IPS-15b (cell line): Measurements from ENCODE around the gene LFNG.

Experiments
- H3K27me3 ChIP-seq: one replicate; pipeline ENCODE4 v1.6.1; 2013; ENCODE audit warnings: low read length; ENCODE audit not compliant: control insufficient read depth, insufficient read depth
- H3K36me3 ChIP-seq: one replicate; pipeline ENCODE4 v1.6.1; 2013; ENCODE audit warnings: low read length; ENCODE audit not compliant: control insufficient read depth, insufficient read depth
- H3K4me1 ChIP-seq: one replicate; pipeline ENCODE4 v1.6.1; 2013; ENCODE audit warnings: mild to moderate bottlenecking, low read length; ENCODE audit not compliant: control insufficient read depth, insufficient read depth
- H3K4me3 ChIP-seq: one replicate; pipeline ENCODE4 v1.5.1; 2013; ENCODE audit warnings: low read depth, low read length
- H3K9ac ChIP-seq: one replicate; pipeline ENCODE4 v1.6.1; 2013; ENCODE audit warnings: low read depth, mild to moderate bottlenecking, low read length
- H3K9me3 ChIP-seq: one replicate; pipeline ENCODE4 v1.6.1; 2013; ENCODE audit warnings: mild to moderate bottlenecking, low read length; ENCODE audit not compliant: control insufficient read depth, insufficient read depth

The LFNG gene

GRCh38 chr7:2498708-2499107, 20.9 kb upstream of the LFNG start:
- H3K36me3 ChIP-seq: no peaks in the 10 kb centered on the region
- no peaks in the 10 kb centered on the region for H3K27me3 ChIP-seq
- no peak overlapping the region for H3K9ac ChIP-seq
- H3K4me3 ChIP-seq: no peak overlapping the region
- H3K9me3 ChIP-seq: no peaks in the 10 kb centered on the region
- no peaks in the 10 kb centered on the region for H3K4me1 ChIP-seq

- no peak overlapping the region for H3K4me3 ChIP-seq
- no peaks in the 10 kb centered on the region for H3K4me1 ChIP-seq
- no peaks in the 10 kb centered on the region for H3K36me3 ChIP-seq
- H3K9ac ChIP-seq: no peak overlapping the region
- no peaks in the 10 kb centered on the region for H3K9me3 ChIP-seq
- H3K27me3 ChIP-seq: no peaks in the 10 kb centered on the region
Observed at GRCh38 chr7:2499181-2499580, 20.4 kb upstream of the LFNG start.

- H3K4me1 ChIP-seq: no peaks in the 10 kb centered on the region
- no peak overlapping the region for H3K4me3 ChIP-seq
- no peaks in the 10 kb centered on the region for H3K9me3 ChIP-seq
- no peaks in the 10 kb centered on the region for H3K27me3 ChIP-seq
- H3K9ac ChIP-seq: no peak overlapping the region
- H3K36me3 ChIP-seq: no peaks in the 10 kb centered on the region
Observed at GRCh38 chr7:2499719-2500430, 19.7 kb upstream of the LFNG start.

DNA sequence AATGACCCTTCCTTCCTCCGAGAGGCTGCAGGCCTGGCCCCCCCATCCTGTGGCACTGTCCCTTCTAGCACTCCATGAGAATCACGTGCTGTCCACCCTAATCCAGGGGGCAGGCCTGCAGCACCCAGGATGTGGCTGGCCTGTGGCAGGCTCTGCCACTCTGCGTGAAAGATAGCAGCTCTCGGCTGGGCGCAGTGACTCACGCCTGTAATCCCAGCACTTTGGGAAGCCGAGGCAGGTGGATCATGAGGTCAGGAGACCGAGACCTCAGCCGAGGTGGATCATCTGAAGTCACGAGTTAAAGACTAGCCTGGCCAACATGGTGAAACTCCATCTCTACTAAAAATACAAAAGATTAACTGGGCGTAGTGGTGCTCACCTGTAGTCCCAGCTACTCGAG, 18.9 kb upstream of the LFNG start:
- H3K27me3 ChIP-seq: no peaks in the 10 kb centered on the region
- no peaks in the 10 kb centered on the region for H3K36me3 ChIP-seq
- H3K9ac ChIP-seq: no peak overlapping the region
- no peak overlapping the region for H3K4me3 ChIP-seq
- no peaks in the 10 kb centered on the region for H3K4me1 ChIP-seq
- H3K9me3 ChIP-seq: no peaks in the 10 kb centered on the region

- H3K27me3 ChIP-seq: no peaks in the 10 kb centered on the region
Observed at GRCh38 chr7:2501947-2502646, 17.5 kb upstream of the LFNG start.

GRCh38 chr7:2502647-2502966, 17.0 kb upstream of the LFNG start:
- no peaks in the 10 kb centered on the region for H3K27me3 ChIP-seq

More at GRCh38 chr7:2501947-2502646, 17.5 kb upstream of the LFNG start:
- no peaks in the 10 kb centered on the region for H3K9me3 ChIP-seq
- H3K9ac ChIP-seq: no peak overlapping the region
- H3K4me1 ChIP-seq: no peaks in the 10 kb centered on the region
- no peak overlapping the region for H3K4me3 ChIP-seq
- H3K36me3 ChIP-seq: no peaks in the 10 kb centered on the region

DNA sequence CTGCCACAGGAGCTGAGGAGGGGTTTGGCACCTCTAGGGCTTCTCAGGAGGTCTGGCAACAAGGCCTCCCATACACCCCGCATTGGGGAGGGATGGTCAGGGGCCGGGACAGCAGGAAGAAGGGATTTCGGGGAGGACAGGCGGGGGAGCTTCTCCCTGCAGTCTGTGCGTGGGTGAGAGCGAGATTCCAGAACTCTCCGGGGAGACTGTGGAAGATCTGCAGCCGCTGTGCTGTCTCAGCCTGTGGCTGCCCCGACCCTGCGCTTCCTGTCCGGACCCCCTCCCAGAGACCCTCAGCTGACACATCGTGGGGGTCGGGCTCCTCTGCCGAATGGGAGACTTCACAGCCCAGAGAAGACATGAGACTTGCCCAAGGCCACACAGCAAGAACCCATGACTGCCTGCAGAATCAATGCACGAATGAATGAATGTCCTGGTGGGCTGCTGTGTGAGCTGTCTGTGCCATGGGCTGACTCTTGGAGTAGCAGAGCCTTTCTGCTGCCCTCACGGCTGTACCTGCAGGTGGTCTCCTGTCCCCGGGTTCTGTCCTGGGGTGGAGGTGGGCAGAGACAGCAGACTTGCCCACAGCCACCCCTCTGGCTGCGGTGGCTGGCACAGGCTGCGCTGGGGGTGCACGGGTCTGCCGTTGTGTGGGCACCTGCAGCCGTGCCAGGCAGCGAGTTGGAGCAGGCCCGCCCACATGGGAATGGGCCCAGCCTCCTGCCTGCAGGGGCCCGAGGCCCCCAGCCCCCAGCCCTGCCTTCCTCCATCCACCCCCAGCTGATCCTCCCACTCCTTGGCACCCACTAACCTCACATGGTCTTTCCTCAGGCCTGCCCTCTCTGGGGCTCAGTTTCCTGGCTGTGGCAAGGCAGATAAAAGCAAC, 16.3 kb upstream of the LFNG start:
- no peaks in the 10 kb centered on the region for H3K36me3 ChIP-seq
- H3K27me3 ChIP-seq: no peaks in the 10 kb centered on the region
- H3K9me3 ChIP-seq: no peaks in the 10 kb centered on the region
- no peak overlapping the region for H3K4me3 ChIP-seq
- no peak overlapping the region for H3K9ac ChIP-seq
- H3K4me1 ChIP-seq: no peaks in the 10 kb centered on the region

More at GRCh38 chr7:2502647-2502966, 17.0 kb upstream of the LFNG start:
- H3K4me1 ChIP-seq: no peaks in the 10 kb centered on the region
- no peaks in the 10 kb centered on the region for H3K9me3 ChIP-seq
- no peak overlapping the region for H3K9ac ChIP-seq
- no peak overlapping the region for H3K4me3 ChIP-seq
- no peaks in the 10 kb centered on the region for H3K36me3 ChIP-seq

GRCh38 chr7:2504128-2504888, 15.3 kb upstream of the LFNG start:
- no peak overlapping the region for H3K9ac ChIP-seq
- H3K9me3 ChIP-seq: no peaks in the 10 kb centered on the region
- no peaks in the 10 kb centered on the region for H3K27me3 ChIP-seq
- no peaks in the 10 kb centered on the region for H3K4me1 ChIP-seq
- no peaks in the 10 kb centered on the region for H3K36me3 ChIP-seq
- no peak overlapping the region for H3K4me3 ChIP-seq

GRCh38 chr7:2504889-2505375, 14.6 kb upstream of the LFNG start:
- H3K27me3 ChIP-seq: no peaks in the 10 kb centered on the region
- no peak overlapping the region for H3K4me3 ChIP-seq
- no peak overlapping the region for H3K9ac ChIP-seq
- no peaks in the 10 kb centered on the region for H3K4me1 ChIP-seq
- no peaks in the 10 kb centered on the region for H3K9me3 ChIP-seq
- no peaks in the 10 kb centered on the region for H3K36me3 ChIP-seq

DNA sequence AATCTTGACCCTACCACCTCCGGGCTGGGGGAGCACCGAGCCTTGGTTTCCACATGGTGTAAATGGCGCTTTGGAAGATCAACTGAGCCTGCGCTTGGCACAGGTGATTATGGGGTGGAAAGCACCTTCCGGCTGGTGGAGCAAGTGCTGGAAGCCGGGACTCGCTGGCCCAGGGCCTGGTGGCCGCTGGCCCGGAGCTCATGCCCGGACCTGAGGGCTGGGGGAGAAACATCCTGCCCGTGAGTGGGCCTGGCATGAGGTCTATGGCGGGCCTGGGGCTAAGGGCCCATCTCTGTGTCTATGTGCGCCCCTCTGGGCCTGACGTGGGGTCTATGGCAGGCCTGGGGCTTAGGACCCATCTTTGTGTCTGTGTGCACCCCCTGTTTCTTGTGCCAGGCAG, 14.2 kb upstream of the LFNG start:
- Histone ChIP-seq H3K9ac (no peak overlapping the region), H3K9me3 (no peaks in the 10 kb centered on the region), H3K27me3 (no peaks in the 10 kb centered on the region), H3K4me1 (no peaks in the 10 kb centered on the region), H3K4me3 (no peak overlapping the region), H3K36me3 (no peaks in the 10 kb centered on the region)

DNA sequence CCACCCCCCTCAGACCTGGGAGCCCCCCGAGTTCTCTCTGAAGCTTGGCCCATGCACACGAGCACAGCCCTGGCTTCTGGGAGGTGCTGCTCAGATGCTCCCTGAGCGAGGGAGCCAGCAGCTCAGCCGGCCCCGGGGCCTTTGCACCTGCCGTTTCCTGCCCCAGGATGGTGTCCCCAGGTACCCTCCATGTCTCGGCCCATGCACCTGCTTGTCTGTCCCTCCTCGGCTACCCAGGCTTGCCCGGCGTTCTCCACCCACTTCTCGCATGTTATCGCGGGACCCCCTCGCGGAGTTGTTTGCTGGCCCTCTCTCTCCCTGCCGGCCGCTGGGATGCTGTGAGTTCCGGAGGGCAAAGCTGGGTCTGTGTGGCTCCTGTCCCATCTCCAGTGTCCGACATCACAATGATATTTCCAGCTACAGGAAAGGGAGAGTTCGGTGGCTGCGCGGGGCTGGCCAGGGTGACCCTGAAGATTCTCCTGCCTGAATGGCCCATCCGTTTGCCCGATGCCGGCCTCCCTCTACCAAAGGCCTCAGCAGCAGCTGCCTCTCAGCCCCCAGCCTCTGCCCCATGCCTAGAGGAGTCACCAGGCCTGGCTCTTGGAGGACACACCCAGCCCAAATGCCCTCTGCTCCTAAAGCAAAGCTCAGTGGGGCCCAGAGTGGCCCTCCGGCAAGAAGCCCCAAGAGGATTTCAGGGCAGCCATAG, 12.2 kb upstream of the LFNG start:
- no peaks in the 10 kb centered on the region for H3K27me3 ChIP-seq
- no peaks in the 10 kb centered on the region for H3K4me1 ChIP-seq
- H3K9me3 ChIP-seq: no peaks in the 10 kb centered on the region
- H3K36me3 ChIP-seq: no peaks in the 10 kb centered on the region
- no peak overlapping the region for H3K4me3 ChIP-seq
- H3K9ac ChIP-seq: no peak overlapping the region
